Tongue (tissue), 2 donors: ENCODE results near the gene MAP3K15. TPM values are rescaled to one million over a fixed set of nuclear protein-coding genes. Genes with fewer than 3 reads are reported as not detected.
"Not testable (repeated sequence)": the region's sequence is repeated elsewhere in the genome, so short reads cannot be mapped to it uniquely, and the experiment has no call there.

Experiments
- DNase-seq: peaks from one replicate; pipeline ENCODE4 v3.0.0-alpha.2; 2015
- total RNA-seq: library from RNA; depleted of rRNA; stranded (reverse); fragments of >200 nt; gene quantifications from one replicate; pipeline ENCODE4 v1.2.3, GENCODE V29; 2014

The MAP3K15 gene
- total RNA-seq, 1 donor from 2014 or later = 0.41 TPM

- peak; percentile 18 for DNase-seq
Observed at GRCh38 chrX:19532709-19533108, 17.4 kb upstream of the MAP3K15 start.

GRCh38 chrX:19517965-19518364 lies 2.7 kb upstream of the MAP3K15 start:
- no peak for DNase-seq

GRCh38 chrX:19515615-19516105 lies 352 bp upstream of the MAP3K15 start:
- DNase-seq = no peak

GRCh38 chrX:19513383-19513782 lies 1.9 kb downstream of the MAP3K15 start:
- peak; percentile 6 for DNase-seq

- no peak for DNase-seq
Observed at GRCh38 chrX:19512961-19513360, 2.3 kb downstream of the MAP3K15 start.

GRCh38 chrX:19512359-19512758 lies 2.9 kb downstream of the MAP3K15 start:
- no peak for DNase-seq

GRCh38 chrX:19511796-19512195 lies 3.5 kb downstream of the MAP3K15 start:
- not testable (repeated sequence) for DNase-seq

- no peak for DNase-seq
Observed at GRCh38 chrX:19496711-19497110, 18.6 kb downstream of the MAP3K15 start.

- DNase-seq = no peak
Observed at GRCh38 chrX:19487520-19488200, 27.6 kb downstream of the MAP3K15 start.

GRCh38 chrX:19479458-19479857 lies 35.9 kb downstream of the MAP3K15 start:
- DNase-seq = no peak

GRCh38 chrX:19468383-19468782 lies 46.9 kb downstream of the MAP3K15 start:
- DNase-seq = not testable (repeated sequence)

- DNase-seq = no peak
Observed at GRCh38 chrX:19462879-19463278, 52.4 kb downstream of the MAP3K15 start.

- no peak for DNase-seq
Observed at GRCh38 chrX:19462231-19462630, 53.1 kb downstream of the MAP3K15 start.

GRCh38 chrX:19457662-19458061 lies 57.6 kb downstream of the MAP3K15 start:
- no peak for DNase-seq

- no peak for DNase-seq
Observed at GRCh38 chrX:19448077-19448476, 67.2 kb downstream of the MAP3K15 start.

GRCh38 chrX:19446397-19446796 lies 68.9 kb downstream of the MAP3K15 start:
- no peak for DNase-seq

GRCh38 chrX:19445772-19446171 lies 69.5 kb downstream of the MAP3K15 start:
- not testable (repeated sequence) for DNase-seq

GRCh38 chrX:19443869-19444526 lies 71.3 kb downstream of the MAP3K15 start:
- no peak for DNase-seq

- peak; percentile 0 for DNase-seq
Observed at GRCh38 chrX:19440713-19441112, 74.6 kb downstream of the MAP3K15 start.

- DNase-seq = not testable (repeated sequence)
Observed at GRCh38 chrX:19422661-19423060, 92.6 kb downstream of the MAP3K15 start.

- DNase-seq = no peak
Observed at GRCh38 chrX:19410259-19410658, 105.0 kb downstream of the MAP3K15 start.

- DNase-seq = no peak
Observed at GRCh38 chrX:19403696-19404095, 111.6 kb downstream of the MAP3K15 start.

GRCh38 chrX:19392703-19393102 lies 122.6 kb downstream of the MAP3K15 start:
- DNase-seq = no peak

- DNase-seq = no peak
Observed at GRCh38 chrX:19392078-19392477, 123.2 kb downstream of the MAP3K15 start.
